ENCODE measurements around the gene AOPEP.

The AOPEP gene

DNA sequence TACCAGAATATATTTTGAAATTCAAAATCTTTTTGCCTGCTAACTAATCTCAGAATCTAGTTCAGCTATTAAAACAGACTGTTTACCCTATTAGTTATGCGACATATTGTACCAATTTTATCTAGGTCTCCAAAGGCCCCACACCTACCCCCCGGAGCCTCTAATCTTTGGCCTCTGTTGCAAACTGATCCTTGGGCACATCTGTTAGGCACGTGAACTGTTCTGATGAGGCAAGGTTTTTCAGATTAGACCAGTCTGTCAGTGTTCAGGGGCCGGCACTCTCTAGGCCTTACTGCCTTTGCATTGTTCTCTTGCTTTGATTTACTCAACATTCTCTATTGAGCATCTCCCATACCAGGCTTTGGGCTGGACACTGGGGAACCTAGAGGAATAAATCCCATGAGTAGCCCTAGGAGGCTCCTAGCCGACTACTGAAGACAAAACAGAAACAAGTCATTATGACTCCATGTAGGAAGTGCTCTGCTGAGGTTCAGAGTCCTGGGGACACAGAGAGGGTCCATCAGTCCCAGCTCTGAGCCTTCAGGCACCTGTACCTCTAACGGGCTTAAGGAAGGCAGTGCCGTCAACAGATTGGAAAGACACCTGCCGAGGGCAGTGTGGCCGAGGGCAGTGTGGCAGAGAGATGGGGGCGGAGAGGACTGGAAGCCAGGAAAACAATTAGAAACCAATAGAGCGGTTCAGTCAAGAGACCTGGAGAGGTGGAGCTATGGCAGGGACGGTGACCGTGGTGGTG is 245.1 kb downstream of the AOPEP start:
- Histone ChIP-seq H3K4me3 (ENCODE audit: low read length in 2 of 2) (no peak overlapping the region), H3K27me3 (ENCODE audit: control insufficient read depth in 1 of 2, insufficient read depth in 2 of 2, low read length in 2 of 2) (no peaks in the 10 kb centered on the region), H3K4me1 (ENCODE audit: control insufficient read depth, insufficient read depth, low read length) (peaks cover 8% of the 10 kb centered on the region), H3K9ac (ENCODE audit: low read length in 2 of 2) (no peak overlapping the region), H3K27ac (ENCODE audit: low read length) (no peak overlapping the region), H3K9me3 (ENCODE audit: control insufficient read depth in 2 of 2, low read length in 2 of 2) (no peaks in the 10 kb centered on the region), H3K36me3 (ENCODE audit: control insufficient read depth in 2 of 2, insufficient read depth in 2 of 2, low read length in 2 of 2) (no peaks in the 10 kb centered on the region)

DNA sequence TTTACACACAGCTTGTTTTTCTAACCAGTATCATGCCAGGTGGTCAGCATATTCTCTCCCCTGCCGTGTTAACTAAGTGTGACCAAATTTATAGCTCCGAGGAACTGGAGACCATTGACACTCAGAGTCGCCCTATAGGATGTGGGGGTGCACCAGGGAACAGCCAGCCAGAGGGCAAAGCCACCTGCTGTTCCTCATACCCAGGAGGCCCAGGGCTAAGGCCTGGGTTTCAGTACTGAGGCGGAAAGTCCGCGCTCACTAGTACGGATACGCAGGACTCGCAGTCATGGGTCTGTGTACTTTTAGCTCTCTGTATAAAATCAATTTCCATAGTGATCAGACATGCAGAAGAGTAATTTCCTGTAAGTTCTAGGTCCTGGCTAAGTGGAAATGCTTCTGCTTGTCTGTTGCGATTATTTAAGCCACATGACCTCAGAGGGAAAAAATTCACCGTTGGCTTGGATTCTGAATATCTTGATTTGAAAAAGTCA is 247.0 kb downstream of the AOPEP start:
- no peak overlapping the region for H3K27ac ChIP-seq (ENCODE audit: low read length)

DNA sequence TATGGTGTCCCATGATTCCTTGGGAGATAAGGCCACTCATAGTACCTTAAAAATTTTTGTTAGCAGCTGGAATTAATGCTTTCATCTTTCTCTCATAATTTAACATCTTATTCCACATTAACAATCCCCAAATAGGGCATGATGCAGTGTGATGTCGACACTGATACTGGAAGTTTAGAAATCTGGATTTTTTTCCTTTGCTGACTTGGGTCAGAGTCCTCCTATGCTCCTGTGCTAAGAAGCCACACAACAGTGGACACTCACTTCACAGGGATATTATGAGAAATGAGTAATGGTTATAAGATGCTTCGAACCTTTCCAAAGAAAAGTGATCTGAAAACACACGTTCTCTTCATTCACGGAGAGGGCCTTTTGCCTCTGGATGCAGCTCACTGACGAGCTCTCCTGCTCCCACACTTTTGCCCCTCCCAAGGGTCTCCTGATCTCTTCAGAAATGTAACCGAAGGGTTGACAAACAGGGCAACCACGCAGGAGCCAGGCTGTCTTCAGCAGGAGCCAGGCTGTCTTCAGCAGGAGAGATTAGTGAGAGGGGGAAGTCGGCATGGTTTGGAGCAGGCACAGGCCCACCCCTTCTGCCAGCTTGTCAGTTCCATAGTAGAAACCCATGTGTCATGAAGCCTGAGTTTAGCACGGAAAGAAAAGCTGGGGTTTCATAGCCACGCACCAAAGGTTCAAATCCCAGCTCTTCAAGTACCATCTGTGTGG is 247.8 kb downstream of the AOPEP start:
- H3K27ac ChIP-seq (ENCODE audit: low read length) = peak overlapping the region; percentile 18

More for the DNA sequence above, 247.0 kb downstream of the AOPEP start:
- H3K27me3 ChIP-seq (ENCODE audit: control insufficient read depth in 1 of 2, insufficient read depth in 2 of 2, low read length in 2 of 2) = no peaks in the 10 kb centered on the region
- H3K9ac ChIP-seq (ENCODE audit: low read length in 2 of 2) = no peak overlapping the region
- no peaks in the 10 kb centered on the region for H3K9me3 ChIP-seq (ENCODE audit: control insufficient read depth in 2 of 2, low read length in 2 of 2)
- H3K36me3 ChIP-seq (ENCODE audit: control insufficient read depth in 2 of 2, insufficient read depth in 2 of 2, low read length in 2 of 2) = peaks cover 0 to 2% of the 10 kb centered on the region in 2 donors
- no peak overlapping the region for H3K4me3 ChIP-seq (ENCODE audit: low read length in 2 of 2)
- H3K4me1 ChIP-seq (ENCODE audit: control insufficient read depth, insufficient read depth, low read length) = peaks cover 8% of the 10 kb centered on the region

DNA sequence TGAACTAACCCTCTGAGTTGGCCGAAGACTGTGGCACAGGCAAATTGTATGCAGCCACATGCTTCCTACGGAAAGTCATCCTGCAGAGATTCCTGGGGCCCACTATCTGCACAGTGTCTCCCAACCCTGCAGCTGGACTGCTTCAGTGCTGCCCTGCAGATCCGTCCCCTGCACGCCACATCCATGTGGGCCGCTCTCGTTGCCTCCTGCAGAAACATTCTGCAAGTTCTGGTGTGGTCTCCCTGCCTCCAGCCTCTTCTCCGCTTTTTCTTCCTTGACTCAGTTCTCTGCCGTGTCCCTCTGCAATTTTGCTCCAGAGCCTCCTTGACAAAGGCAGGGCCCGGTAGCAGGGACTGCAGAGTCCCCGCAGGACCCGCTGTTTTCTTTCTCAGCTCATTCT is 249.0 kb downstream of the AOPEP start:
- Histone ChIP-seq H3K4me1 (ENCODE audit: control insufficient read depth, insufficient read depth, low read length) (peaks cover 8% of the 10 kb centered on the region), H3K9me3 (ENCODE audit: control insufficient read depth in 2 of 2, low read length in 2 of 2) (no peaks in the 10 kb centered on the region), H3K27me3 (ENCODE audit: control insufficient read depth in 1 of 2, insufficient read depth in 2 of 2, low read length in 2 of 2) (no peaks in the 10 kb centered on the region), H3K36me3 (ENCODE audit: control insufficient read depth in 2 of 2, insufficient read depth in 2 of 2, low read length in 2 of 2) (peaks cover 0 to 2% of the 10 kb centered on the region in 2 donors), H3K4me3 (ENCODE audit: low read length in 2 of 2) (no peak overlapping the region), H3K27ac (ENCODE audit: low read length) (no peak overlapping the region), H3K9ac (ENCODE audit: low read length in 2 of 2) (no peak overlapping the region)

More for the DNA sequence above, 247.8 kb downstream of the AOPEP start:
- no peak overlapping the region for H3K4me3 ChIP-seq (ENCODE audit: low read length in 2 of 2)
- no peaks in the 10 kb centered on the region for H3K27me3 ChIP-seq (ENCODE audit: control insufficient read depth in 1 of 2, insufficient read depth in 2 of 2, low read length in 2 of 2)
- peaks cover 0 to 2% of the 10 kb centered on the region in 2 donors for H3K36me3 ChIP-seq (ENCODE audit: control insufficient read depth in 2 of 2, insufficient read depth in 2 of 2, low read length in 2 of 2)
- H3K4me1 ChIP-seq (ENCODE audit: control insufficient read depth, insufficient read depth, low read length) = peaks cover 8% of the 10 kb centered on the region
- H3K9ac ChIP-seq (ENCODE audit: low read length in 2 of 2) = no peak overlapping the region
- no peaks in the 10 kb centered on the region for H3K9me3 ChIP-seq (ENCODE audit: control insufficient read depth in 2 of 2, low read length in 2 of 2)

DNA sequence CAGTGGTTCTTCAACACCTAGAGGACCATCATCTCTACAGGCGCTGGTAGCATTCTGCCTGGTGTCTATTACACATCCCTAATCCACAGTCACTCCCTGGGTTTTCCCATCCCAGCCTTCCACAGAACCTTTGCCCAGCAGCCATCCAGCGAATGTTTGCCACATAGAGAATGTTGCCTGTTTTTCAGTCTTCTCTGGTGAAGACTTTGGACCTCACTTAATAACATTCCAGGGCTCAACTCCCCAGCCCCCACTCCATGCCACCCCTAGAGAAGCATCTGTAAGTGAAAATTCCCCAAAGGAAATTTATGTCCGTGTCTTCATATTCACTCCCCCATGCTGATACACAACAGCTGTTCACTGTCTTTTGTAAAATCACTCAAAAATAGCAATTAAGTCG is 249.6 kb downstream of the AOPEP start:
- Histone ChIP-seq H3K9ac (ENCODE audit: low read length in 2 of 2) (no peak overlapping the region), H3K9me3 (ENCODE audit: control insufficient read depth in 2 of 2, low read length in 2 of 2) (no peaks in the 10 kb centered on the region), H3K27ac (ENCODE audit: low read length) (no peak overlapping the region), H3K36me3 (ENCODE audit: control insufficient read depth in 2 of 2, insufficient read depth in 2 of 2, low read length in 2 of 2) (peaks cover 0 to 2% of the 10 kb centered on the region in 2 donors), H3K4me3 (ENCODE audit: low read length in 2 of 2) (no peak overlapping the region), H3K4me1 (ENCODE audit: control insufficient read depth, insufficient read depth, low read length) (peaks cover 8% of the 10 kb centered on the region), H3K27me3 (ENCODE audit: control insufficient read depth in 1 of 2, insufficient read depth in 2 of 2, low read length in 2 of 2) (no peaks in the 10 kb centered on the region)

DNA sequence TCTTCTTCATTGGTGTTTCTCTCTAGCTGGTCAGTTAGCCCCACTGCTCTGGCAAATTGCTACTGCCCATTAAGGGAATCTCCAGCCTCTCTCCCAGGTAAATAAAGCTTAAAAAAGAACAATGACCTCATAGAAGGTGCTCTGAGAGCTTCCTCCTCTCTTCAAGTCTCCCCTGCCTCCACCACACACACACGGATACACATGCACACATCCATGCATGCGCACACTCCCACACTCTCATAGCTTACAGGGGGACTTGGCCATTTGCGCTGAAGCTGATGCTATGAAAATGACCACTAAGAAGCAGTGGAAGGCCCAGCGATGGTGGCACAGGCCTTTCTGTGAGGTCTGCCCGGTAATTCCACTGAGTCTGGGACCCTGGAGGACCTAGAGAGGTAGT is 250.9 kb downstream of the AOPEP start:
- H3K9ac ChIP-seq (ENCODE audit: low read length in 2 of 2) = no peak overlapping the region
- H3K9me3 ChIP-seq (ENCODE audit: control insufficient read depth in 2 of 2, low read length in 2 of 2) = no peaks in the 10 kb centered on the region
- H3K4me3 ChIP-seq (ENCODE audit: low read length in 2 of 2) = no peak overlapping the region
- H3K27me3 ChIP-seq (ENCODE audit: control insufficient read depth in 1 of 2, insufficient read depth in 2 of 2, low read length in 2 of 2) = no peaks in the 10 kb centered on the region
- peaks cover 8% of the 10 kb centered on the region for H3K4me1 ChIP-seq (ENCODE audit: control insufficient read depth, insufficient read depth, low read length)
- H3K36me3 ChIP-seq (ENCODE audit: control insufficient read depth in 2 of 2, insufficient read depth in 2 of 2, low read length in 2 of 2) = peaks cover 0 to 2% of the 10 kb centered on the region in 2 donors
- no peak overlapping the region for H3K27ac ChIP-seq (ENCODE audit: low read length)

DNA sequence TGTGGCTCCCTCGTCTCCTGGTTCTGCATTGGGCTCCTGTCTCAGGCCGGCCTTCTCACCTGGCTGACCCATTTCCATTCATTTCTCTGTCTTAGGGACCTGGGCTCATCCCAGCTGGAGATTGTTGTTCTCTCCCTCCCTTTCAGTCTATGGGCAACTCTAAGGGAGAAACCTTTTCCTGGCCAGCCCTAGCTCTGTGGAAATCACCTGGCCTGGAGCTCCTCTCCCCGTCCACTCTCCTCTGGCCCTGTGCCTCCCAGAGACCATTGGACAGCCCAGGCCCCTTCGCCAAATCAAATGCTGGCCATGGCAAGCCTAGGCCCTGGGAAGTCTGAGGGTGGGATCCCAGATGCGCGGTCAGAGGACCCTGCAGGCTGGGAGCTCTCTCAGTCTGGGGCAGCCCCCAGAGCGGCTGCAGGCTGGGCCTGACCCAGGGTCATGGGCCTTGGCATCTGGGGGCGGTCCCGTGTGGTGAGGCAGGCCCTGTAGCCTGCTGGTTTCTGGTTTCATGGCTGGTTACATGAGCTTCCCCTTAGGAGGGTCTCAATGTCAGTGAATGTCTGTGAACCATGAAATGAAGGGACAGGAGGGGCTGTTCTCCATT is 253.5 kb downstream of the AOPEP start:
- H3K27ac ChIP-seq (ENCODE audit: low read length) = no peak overlapping the region
- no peaks in the 10 kb centered on the region for H3K27me3 ChIP-seq (ENCODE audit: control insufficient read depth in 1 of 2, insufficient read depth in 2 of 2, low read length in 2 of 2)
- no peak overlapping the region for H3K4me3 ChIP-seq (ENCODE audit: low read length in 2 of 2)
- H3K36me3 ChIP-seq (ENCODE audit: control insufficient read depth in 2 of 2, insufficient read depth in 2 of 2, low read length in 2 of 2) = peaks cover 0 to 2% of the 10 kb centered on the region in 2 donors
- peaks cover 3% of the 10 kb centered on the region for H3K4me1 ChIP-seq (ENCODE audit: control insufficient read depth, insufficient read depth, low read length)
- H3K9me3 ChIP-seq (ENCODE audit: control insufficient read depth in 2 of 2, low read length in 2 of 2) = no peaks in the 10 kb centered on the region
- no peak overlapping the region for H3K9ac ChIP-seq (ENCODE audit: low read length in 2 of 2)

DNA sequence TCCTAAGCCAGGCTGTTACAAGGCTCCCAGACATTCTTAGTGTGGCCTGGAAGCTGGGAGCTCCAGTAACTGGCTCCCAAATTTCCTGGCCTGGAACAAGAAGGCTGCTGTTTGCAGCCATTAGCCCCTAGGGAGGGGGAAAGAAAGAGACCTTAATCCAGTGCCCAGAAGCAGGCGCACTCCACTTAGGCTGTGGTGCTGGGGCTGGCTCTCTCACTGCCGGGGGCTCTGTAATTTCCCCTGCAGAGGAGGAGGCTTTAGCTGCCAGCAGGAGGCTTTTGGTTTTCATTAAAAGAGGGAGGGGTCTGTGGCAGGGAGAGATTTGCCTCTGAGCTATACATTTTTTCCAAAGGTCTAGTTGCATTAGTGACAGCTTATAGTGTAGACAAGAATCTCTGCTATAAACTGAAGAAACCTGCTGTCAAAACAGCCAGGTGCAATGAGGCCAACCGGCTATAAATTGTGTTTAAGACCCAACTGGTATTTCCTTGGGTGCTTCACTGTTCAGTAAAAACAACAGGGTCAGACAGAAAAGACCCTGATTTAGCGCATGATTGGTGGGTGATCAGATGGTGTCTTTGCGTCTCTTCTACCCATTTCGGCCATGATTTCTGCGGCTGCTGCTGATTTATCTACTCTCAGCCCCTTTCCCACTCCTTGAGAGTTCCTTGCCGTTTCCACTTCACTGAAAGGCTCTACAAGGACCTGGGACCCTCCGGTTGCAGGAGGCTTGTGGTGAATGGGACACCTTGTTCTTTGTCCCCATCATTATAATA is 254.6 kb downstream of the AOPEP start:
- no peak overlapping the region for H3K4me3 ChIP-seq (ENCODE audit: low read length in 2 of 2)
- H3K27me3 ChIP-seq (ENCODE audit: control insufficient read depth in 1 of 2, insufficient read depth in 2 of 2, low read length in 2 of 2) = no peaks in the 10 kb centered on the region
- H3K36me3 ChIP-seq (ENCODE audit: control insufficient read depth in 2 of 2, insufficient read depth in 2 of 2, low read length in 2 of 2) = peaks cover 0 to 2% of the 10 kb centered on the region in 2 donors
- no peak overlapping the region for H3K27ac ChIP-seq (ENCODE audit: low read length)
- H3K9me3 ChIP-seq (ENCODE audit: control insufficient read depth in 2 of 2, low read length in 2 of 2) = no peaks in the 10 kb centered on the region
- H3K4me1 ChIP-seq (ENCODE audit: control insufficient read depth, insufficient read depth, low read length) = peaks cover under 1% of the 10 kb centered on the region
- no peak overlapping the region for H3K9ac ChIP-seq (ENCODE audit: low read length in 2 of 2)

DNA sequence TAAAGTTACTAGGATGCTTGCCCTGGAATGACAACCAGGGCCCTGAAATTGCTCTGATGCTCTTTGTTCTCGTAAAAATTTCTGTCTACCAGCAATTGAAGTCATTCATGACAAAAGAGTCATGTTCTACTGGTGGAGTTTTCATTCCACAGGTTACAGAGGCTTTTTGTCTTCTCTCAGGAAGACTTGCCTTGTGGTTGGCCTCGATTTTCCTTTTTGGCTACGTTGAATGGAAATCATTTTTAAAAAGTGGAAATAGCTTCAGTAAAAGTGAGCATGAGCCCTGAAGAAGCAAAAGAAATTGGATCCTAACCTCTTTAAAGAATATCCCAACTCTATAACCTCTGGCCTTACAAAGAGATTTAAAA is 255.2 kb downstream of the AOPEP start:
- Histone ChIP-seq H3K4me1 (ENCODE audit: control insufficient read depth, insufficient read depth, low read length) (no peaks in the 10 kb centered on the region), H3K27ac (ENCODE audit: low read length) (no peak overlapping the region), H3K36me3 (ENCODE audit: control insufficient read depth in 2 of 2, insufficient read depth in 2 of 2, low read length in 2 of 2) (peaks cover 0 to 2% of the 10 kb centered on the region in 2 donors), H3K4me3 (ENCODE audit: low read length in 2 of 2) (no peak overlapping the region), H3K9me3 (ENCODE audit: control insufficient read depth in 2 of 2, low read length in 2 of 2) (no peaks in the 10 kb centered on the region), H3K9ac (ENCODE audit: low read length in 2 of 2) (no peak overlapping the region), H3K27me3 (ENCODE audit: control insufficient read depth in 1 of 2, insufficient read depth in 2 of 2, low read length in 2 of 2) (no peaks in the 10 kb centered on the region)

DNA sequence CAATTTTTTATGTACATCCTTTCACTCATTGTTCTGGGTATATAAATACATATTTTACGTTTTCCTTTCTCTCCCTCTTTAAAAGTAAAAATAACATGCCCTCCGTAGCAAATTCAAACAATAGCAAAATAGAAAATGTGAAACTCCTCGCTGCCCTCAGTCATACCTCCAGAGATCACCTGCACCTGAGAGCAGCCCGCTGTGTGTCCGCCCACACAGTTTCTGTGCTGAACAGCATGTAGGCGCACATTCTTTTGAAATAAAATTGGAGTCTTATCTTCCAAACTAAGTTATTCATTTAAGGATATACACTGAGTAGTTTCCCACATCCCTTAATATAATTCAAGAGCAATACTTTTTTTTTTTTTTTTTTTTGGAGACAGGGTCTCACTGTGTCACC is 255.7 kb downstream of the AOPEP start:
- Histone ChIP-seq H3K4me3 (ENCODE audit: low read length in 2 of 2) (no peak overlapping the region), H3K27me3 (ENCODE audit: control insufficient read depth in 1 of 2, insufficient read depth in 2 of 2, low read length in 2 of 2) (no peaks in the 10 kb centered on the region), H3K27ac (ENCODE audit: low read length) (no peak overlapping the region), H3K9me3 (ENCODE audit: control insufficient read depth in 2 of 2, low read length in 2 of 2) (no peaks in the 10 kb centered on the region), H3K36me3 (ENCODE audit: control insufficient read depth in 2 of 2, insufficient read depth in 2 of 2, low read length in 2 of 2) (peaks cover 0 to 2% of the 10 kb centered on the region in 2 donors), H3K4me1 (ENCODE audit: control insufficient read depth, insufficient read depth, low read length) (no peaks in the 10 kb centered on the region), H3K9ac (ENCODE audit: low read length in 2 of 2) (no peak overlapping the region)

All from stomach smooth muscle (tissue), 2 donors.